ENCODE data around the gene TMEM192. TPM values are rescaled to one million over a fixed set of nuclear protein-coding genes. Genes with fewer than 3 reads are reported as not detected.

Gene TMEM192
- total and polyA plus RNA-seq, 2 of the 13 experiments (the other 11 are each of a cell fraction or from before 2014, with no cell fraction given): 19.8 to 19.9 TPM

GRCh38 chr4:165129924-165130323, 17.3 kb upstream of the TMEM192 start:
- ATAC-seq (no peak), DNase-seq (ENCODE audit: low spot score) (no peak), FAIRE-seq (no peak)
- WGBS (ENCODE audit: low lambda C conversion rate): 8% methylated on average over 3 of the region's 3 CpGs
- H3K79me2 ChIP-seq (ENCODE audit: insufficient read depth, low read length): no peaks in the 10 kb centered on the region
- in situ Hi-C loops (cut with HindIII; ENCODE audit: extremely low pct_ligation_motif_present, low pct_unique_long_range_greater_than_20kb): loop anchor here (5.0 kb wide), 2 partner anchors 212 to 332 kb away; no protein-coding TSS in a partner anchor
- TF ChIP-seq ZNF800 (CRISPR knock-in tag; IDR thresholded peaks at IDR 0.05) (no peak), ZNF547 (CRISPR knock-in tag; IDR thresholded peaks at IDR 0.05) (no peak), GABPB1 (CRISPR knock-in tag; IDR thresholded peaks at IDR 0.05) (no peak), DNMT1 (CRISPR knock-in tag; IDR thresholded peaks at IDR 0.05) (no peak), ZUFSP (CRISPR knock-in tag; IDR thresholded peaks at IDR 0.05; ENCODE audit: borderline replicate concordance) (no peak), SRSF9 (IDR thresholded peaks at IDR 0.05; ENCODE audit: borderline replicate concordance, insufficient read depth, low read depth, low read length, poor library complexity, severe bottlenecking) (no peak), ETV6 (CRISPR knock-in tag; conservative IDR thresholded peaks at IDR 0.05) (no peak), ZNF225 (CRISPR knock-in tag; IDR thresholded peaks at IDR 0.05) (no peak), ZNF256 (CRISPR knock-in tag; conservative IDR thresholded peaks at IDR 0.05) (no peak), CHCHD3 (CRISPR knock-in tag; IDR thresholded peaks at IDR 0.05) (no peak), ZNF891 (CRISPR knock-in tag; IDR thresholded peaks at IDR 0.05) (no peak), JDP2 (CRISPR knock-in tag; IDR thresholded peaks at IDR 0.05; ENCODE audit: borderline replicate concordance) (no peak), ZBED4 (CRISPR knock-in tag; IDR thresholded peaks at IDR 0.05; ENCODE audit: borderline replicate concordance) (no peak), GMEB1 (CRISPR knock-in tag; IDR thresholded peaks at IDR 0.05; ENCODE audit: borderline replicate concordance) (no peak)
- H3K36me3 ChIP-seq (replicated peaks in 1 of 2; ENCODE audit: control insufficient read depth in 1 of 2, insufficient read depth in 2 of 2, low read length in 2 of 2): no peaks in the 10 kb centered on the region
- no peak overlapping the region for H3K4me3 ChIP-seq (replicated peaks in 1 of 3; ENCODE audit: insufficient read depth in 1 of 3, low read depth in 2 of 3, low read length in 3 of 3)
- peaks cover 0 to 11% of the 10 kb centered on the region in 2 experiments; a peak in 2 of 5 replicates for H3K27me3 ChIP-seq (ENCODE audit: control insufficient read depth in 1 of 2, insufficient read depth in 2 of 2, low read length in 2 of 2)
- no peak overlapping the region for H3K27ac ChIP-seq (ENCODE audit: extremely low read length, insufficient read depth, low read length)
- H3K4me1 ChIP-seq (ENCODE audit: insufficient read depth, low read length): peaks cover 10% of the 10 kb centered on the region
- CTCF ChIA-PET (ENCODE audit: low intra/inter-chr PET ratio, low total read pairs): no interaction called here
- H2AFZ ChIP-seq (ENCODE audit: low read length): no peak overlapping the region
- no TSS peak for BruUV-seq (replicated peaks)
- no peaks in the 10 kb centered on the region for H3K9me3 ChIP-seq (ENCODE audit: low read length)
- no peak overlapping the region for H3K4me2 ChIP-seq (ENCODE audit: low read depth, low read length)
- intact Hi-C loops (cut with micrococcal nuclease; ENCODE audit: unreplicated experiment): loop anchor here (5.0 kb wide), 2 partner anchors 77 to 197 kb away; partner anchors contain the start of genes KLHL2 and MSMO1
- H4K20me1 ChIP-seq (ENCODE audit: insufficient read depth, low read length): no peaks in the 10 kb centered on the region
- H3K9ac ChIP-seq (ENCODE audit: insufficient read depth, low read depth, low read length): no peak overlapping the region
- POLR2A ChIA-PET: no interaction called here

Measured in HepG2 (cell line).